IMR-90 (cell line): ENCODE results near the gene KRT38.
"Not testable (repeated sequence)": the region's sequence is repeated elsewhere in the genome, so short reads cannot be mapped to it uniquely, and the experiment has no call there.

ENCODE experiments used
- CHD1 ChIP-seq: IDR thresholded peaks from 2 replicates; pipeline ENCODE4 v1.6.1; 2012; ENCODE audit warnings: low read depth, low read length, improper control_type of control experiment
- CTCF ChIP-seq: conservative IDR thresholded peaks from 2 replicates; pipeline ENCODE4 v1.5.1; 2012; ENCODE audit warnings: mild to moderate bottlenecking, low read depth, low read length, improper control_type of control experiment
- ELK1 ChIP-seq: fragments of 150-350 bp; IDR thresholded peaks from 2 replicates; pipeline ENCODE4 v1.6.1; 2016; ENCODE audit warnings: low read depth, mild to moderate bottlenecking, low read length, moderate library complexity, borderline replicate concordance
- FOS ChIP-seq: fragments of 150-350 bp; IDR thresholded peaks from 2 replicates; pipeline ENCODE4 v1.6.1; 2016; ENCODE audit warnings: low read depth, low read length
- NFE2L2 ChIP-seq: fragments of 150-350 bp; IDR thresholded peaks from 2 replicates; pipeline ENCODE4 v1.6.1; 2016; ENCODE audit warnings: low read depth, mild to moderate bottlenecking, low read length
- POLR2A ChIP-seq: IDR thresholded peaks from 2 replicates; pipeline ENCODE4 v1.6.1; 2012; ENCODE audit warnings: mild to moderate bottlenecking, low read depth, low read length
- RFX5 ChIP-seq: IDR thresholded peaks from 2 replicates; pipeline ENCODE4 v1.8.0; 2012; ENCODE audit warnings: low read depth, mild to moderate bottlenecking, low read length, moderate library complexity
- USF2 ChIP-seq: fragments of 150-350 bp; IDR thresholded peaks from 2 replicates; pipeline ENCODE4 v1.6.1; 2017; ENCODE audit warnings: mild to moderate bottlenecking, antibody characterized with exemption, low read length, low read depth

- not testable (repeated sequence) for TF ChIP-seq RFX5, CTCF, CHD1, POLR2A, ELK1, NFE2L2, FOS, USF2
Measured at GRCh38 chr17:41430376-41430775, 10.4 kb downstream of the KRT38 start.
